Measurements from ENCODE around the gene JAKMIP1.

JAKMIP1 gene

GRCh38 chr4:6189511-6189910, 10.8 kb downstream of the JAKMIP1 start:
- ChIA-PET POLR2A (no interaction called here), CTCF (no interaction called here)
- DNase-seq (ENCODE audit: extremely low spot score) = no peak
- TF ChIP-seq HDGF (IDR thresholded peaks at IDR 0.05; ENCODE audit: borderline replicate concordance) = no peak
- no peak for TF ChIP-seq L3MBTL2 (conservative IDR thresholded peaks at IDR 0.05)
- no peak for TF ChIP-seq ARNT (IDR thresholded peaks at IDR 0.05)
- no peak for TF ChIP-seq FOXM1 (IDR thresholded peaks at IDR 0.05; ENCODE audit: borderline replicate concordance)
- no peak for TF ChIP-seq PKNOX1 (IDR thresholded peaks at IDR 0.05)
- TF ChIP-seq SP1 (IDR thresholded peaks at IDR 0.05) = no peak
- no peak for TF ChIP-seq FOXA1 (IDR thresholded peaks at IDR 0.05)
- no peak for TF ChIP-seq SUZ12 (IDR thresholded peaks at IDR 0.05)
- no peak for TF ChIP-seq NFRKB (IDR thresholded peaks at IDR 0.05)
- no peak for TF ChIP-seq TARDBP (IDR thresholded peaks at IDR 0.05)
- TF ChIP-seq CTBP1 (IDR thresholded peaks at IDR 0.05; ENCODE audit: borderline replicate concordance) = no peak
- no peak for TF ChIP-seq ELF4 (IDR thresholded peaks at IDR 0.05)

DNA sequence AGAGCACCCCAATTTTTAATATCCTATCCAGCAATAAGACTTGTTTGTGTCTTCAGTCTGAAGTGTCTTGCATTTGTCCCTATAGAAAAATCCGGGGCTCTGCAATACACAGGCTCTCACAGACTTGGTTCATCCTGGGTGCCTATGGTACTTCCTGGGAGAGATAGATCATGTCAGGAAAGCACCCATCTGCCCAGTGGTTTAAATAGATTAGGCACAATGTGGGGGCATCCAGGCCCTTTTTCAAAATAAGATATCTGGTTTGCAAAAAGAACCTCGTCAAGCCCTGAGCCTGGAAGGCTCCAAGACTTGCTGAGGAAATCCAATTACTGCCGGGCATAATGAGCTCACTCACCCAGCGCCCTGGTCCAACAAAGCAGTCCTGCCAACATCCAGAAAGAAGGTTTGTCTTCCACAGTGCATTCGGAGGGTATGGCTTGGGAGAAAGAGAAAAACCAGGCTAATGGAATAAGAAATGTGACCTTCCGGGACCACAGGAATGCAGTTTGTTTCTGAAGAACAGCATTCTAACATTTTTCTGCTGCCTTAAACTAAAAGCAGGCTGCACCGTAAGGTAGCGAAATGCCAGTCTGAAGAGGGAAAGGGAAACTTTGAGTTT, 11.6 kb downstream of the JAKMIP1 start:
- DNase-seq (ENCODE audit: extremely low spot score) = no peak
- ChIA-PET CTCF (no interaction called here), POLR2A (no interaction called here)
- TF ChIP-seq FOXA1 (IDR thresholded peaks at IDR 0.05) (no peak), NFRKB (IDR thresholded peaks at IDR 0.05) (no peak), ZNF384 (IDR thresholded peaks at IDR 0.05) (no peak), SP1 (IDR thresholded peaks at IDR 0.05) (no peak), LEF1 (IDR thresholded peaks at IDR 0.05; ENCODE audit: borderline replicate concordance) (no peak), L3MBTL2 (conservative IDR thresholded peaks at IDR 0.05) (no peak), BHLHE40 (IDR thresholded peaks at IDR 0.05; ENCODE audit: borderline replicate concordance) (no peak), ELF4 (IDR thresholded peaks at IDR 0.05) (no peak), PKNOX1 (IDR thresholded peaks at IDR 0.05) (no peak), ARNT (IDR thresholded peaks at IDR 0.05) (no peak), SUZ12 (IDR thresholded peaks at IDR 0.05) (no peak), FOXK2 (IDR thresholded peaks at IDR 0.05) (no peak), FOXM1 (IDR thresholded peaks at IDR 0.05; ENCODE audit: borderline replicate concordance) (no peak), CTBP1 (IDR thresholded peaks at IDR 0.05; ENCODE audit: borderline replicate concordance) (no peak), TARDBP (IDR thresholded peaks at IDR 0.05) (no peak)

- TF ChIP-seq FOXK2 (IDR thresholded peaks at IDR 0.05) = no peak
- no peak for TF ChIP-seq BHLHE40 (IDR thresholded peaks at IDR 0.05; ENCODE audit: borderline replicate concordance)
- no peak for TF ChIP-seq SP1 (IDR thresholded peaks at IDR 0.05)
- no peak for TF ChIP-seq L3MBTL2 (conservative IDR thresholded peaks at IDR 0.05)
- TF ChIP-seq HDGF (IDR thresholded peaks at IDR 0.05; ENCODE audit: borderline replicate concordance) = no peak
- TF ChIP-seq NFRKB (IDR thresholded peaks at IDR 0.05) = no peak
- TF ChIP-seq ARNT (IDR thresholded peaks at IDR 0.05) = no peak
- TF ChIP-seq FOXM1 (IDR thresholded peaks at IDR 0.05; ENCODE audit: borderline replicate concordance) = no peak
- no peak for TF ChIP-seq PKNOX1 (IDR thresholded peaks at IDR 0.05)
- no peak for TF ChIP-seq ELF4 (IDR thresholded peaks at IDR 0.05)
- TF ChIP-seq SUZ12 (IDR thresholded peaks at IDR 0.05) = no peak
- no peak for TF ChIP-seq FOXA1 (IDR thresholded peaks at IDR 0.05)
- TF ChIP-seq LEF1 (IDR thresholded peaks at IDR 0.05; ENCODE audit: borderline replicate concordance) = no peak
- TF ChIP-seq ZNF384 (IDR thresholded peaks at IDR 0.05) = no peak
- CTCF ChIA-PET = no interaction called here
- DNase-seq (ENCODE audit: extremely low spot score) = no peak
- POLR2A ChIA-PET = no interaction called here
These were observed 16.2 kb downstream of the JAKMIP1 start for GRCh38 chr4:6184169-6184568.

DNA sequence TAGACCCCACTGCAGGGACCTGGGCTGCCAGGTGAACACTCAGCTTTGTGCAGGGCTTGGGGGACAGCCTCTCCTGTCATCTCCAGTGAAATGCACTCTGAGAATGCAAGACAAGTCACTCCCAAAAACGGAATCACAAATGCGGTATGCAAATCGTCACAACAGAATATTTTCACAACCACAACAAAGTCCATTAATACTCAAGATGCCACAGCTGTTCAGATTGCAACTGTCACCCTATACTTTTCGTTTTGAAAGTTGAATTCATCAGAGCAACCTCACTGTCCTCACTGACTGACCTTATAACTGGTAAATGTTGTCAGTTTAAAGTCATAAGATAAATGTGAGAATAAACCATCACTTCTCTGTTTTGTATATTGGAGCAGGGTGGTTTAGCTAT, 16.6 kb downstream of the JAKMIP1 start:
- POLR2A ChIA-PET = no interaction called here
- CTCF ChIA-PET = no interaction called here
- DNase-seq (ENCODE audit: extremely low spot score) = no peak
- TF ChIP-seq TARDBP (IDR thresholded peaks at IDR 0.05) = no peak
- TF ChIP-seq SP1 (IDR thresholded peaks at IDR 0.05) = no peak

- CTCF ChIA-PET = no interaction called here
- TF ChIP-seq TARDBP (IDR thresholded peaks at IDR 0.05) = no peak
- TF ChIP-seq FOXK2 (IDR thresholded peaks at IDR 0.05) = no peak
- TF ChIP-seq HDGF (IDR thresholded peaks at IDR 0.05; ENCODE audit: borderline replicate concordance) = no peak
- no peak for TF ChIP-seq NFRKB (IDR thresholded peaks at IDR 0.05)
- no peak for TF ChIP-seq FOXA1 (IDR thresholded peaks at IDR 0.05)
- TF ChIP-seq FOXM1 (IDR thresholded peaks at IDR 0.05; ENCODE audit: borderline replicate concordance) = no peak
- no peak for TF ChIP-seq BHLHE40 (IDR thresholded peaks at IDR 0.05; ENCODE audit: borderline replicate concordance)
- TF ChIP-seq LEF1 (IDR thresholded peaks at IDR 0.05; ENCODE audit: borderline replicate concordance) = no peak
- no peak for TF ChIP-seq L3MBTL2 (conservative IDR thresholded peaks at IDR 0.05)
- POLR2A ChIA-PET = no interaction called here
- DNase-seq (ENCODE audit: extremely low spot score) = no peak
These were observed 17.7 kb downstream of the JAKMIP1 start for GRCh38 chr4:6182376-6183280.
